Neural cell (in vitro differentiated cells): ENCODE measurements around the gene CAPN13.

Experiments used
- CTCF ChIP-seq: fragments of 450-650 bp; IDR thresholded peaks from 2 replicates; pipeline ENCODE4 v1.5.1; 2014; ENCODE audit warnings: antibody characterized with exemption, mild to moderate bottlenecking, moderate library complexity; ENCODE audit not compliant: poor library complexity, severe bottlenecking
- EP300 ChIP-seq: fragments of 450-650 bp; conservative IDR thresholded peaks from 2 replicates; pipeline ENCODE4 v1.6.1; 2014; ENCODE audit warnings: antibody characterized with exemption, mild to moderate bottlenecking, moderate library complexity; ENCODE audit not compliant: poor library complexity, severe bottlenecking
- MXI1 ChIP-seq: fragments of 450-650 bp; conservative IDR thresholded peaks from 2 replicates; pipeline ENCODE4 v1.6.1; 2014; ENCODE audit warnings: antibody characterized with exemption, mild to moderate bottlenecking; ENCODE audit not compliant: poor library complexity, severe bottlenecking
- POLR2AphosphoS5 ChIP-seq: IDR thresholded peaks from 2 replicates; pipeline ENCODE4 v1.6.1; 2012
- TF ChIP-seq, protein P1 (sequence below): IDR thresholded peaks from 2 replicates; pipeline ENCODE4 v1.6.1; 2012; ENCODE audit warnings: borderline replicate concordance

GRCh38 chr2:30675758-30676157, 131.5 kb downstream of the CAPN13 start:
- no peak for TF ChIP-seq CTCF
- TF ChIP-seq EP300 = no peak
- TF ChIP-seq POLR2AphosphoS5 = no peak
- TF ChIP-seq, protein P1, sequence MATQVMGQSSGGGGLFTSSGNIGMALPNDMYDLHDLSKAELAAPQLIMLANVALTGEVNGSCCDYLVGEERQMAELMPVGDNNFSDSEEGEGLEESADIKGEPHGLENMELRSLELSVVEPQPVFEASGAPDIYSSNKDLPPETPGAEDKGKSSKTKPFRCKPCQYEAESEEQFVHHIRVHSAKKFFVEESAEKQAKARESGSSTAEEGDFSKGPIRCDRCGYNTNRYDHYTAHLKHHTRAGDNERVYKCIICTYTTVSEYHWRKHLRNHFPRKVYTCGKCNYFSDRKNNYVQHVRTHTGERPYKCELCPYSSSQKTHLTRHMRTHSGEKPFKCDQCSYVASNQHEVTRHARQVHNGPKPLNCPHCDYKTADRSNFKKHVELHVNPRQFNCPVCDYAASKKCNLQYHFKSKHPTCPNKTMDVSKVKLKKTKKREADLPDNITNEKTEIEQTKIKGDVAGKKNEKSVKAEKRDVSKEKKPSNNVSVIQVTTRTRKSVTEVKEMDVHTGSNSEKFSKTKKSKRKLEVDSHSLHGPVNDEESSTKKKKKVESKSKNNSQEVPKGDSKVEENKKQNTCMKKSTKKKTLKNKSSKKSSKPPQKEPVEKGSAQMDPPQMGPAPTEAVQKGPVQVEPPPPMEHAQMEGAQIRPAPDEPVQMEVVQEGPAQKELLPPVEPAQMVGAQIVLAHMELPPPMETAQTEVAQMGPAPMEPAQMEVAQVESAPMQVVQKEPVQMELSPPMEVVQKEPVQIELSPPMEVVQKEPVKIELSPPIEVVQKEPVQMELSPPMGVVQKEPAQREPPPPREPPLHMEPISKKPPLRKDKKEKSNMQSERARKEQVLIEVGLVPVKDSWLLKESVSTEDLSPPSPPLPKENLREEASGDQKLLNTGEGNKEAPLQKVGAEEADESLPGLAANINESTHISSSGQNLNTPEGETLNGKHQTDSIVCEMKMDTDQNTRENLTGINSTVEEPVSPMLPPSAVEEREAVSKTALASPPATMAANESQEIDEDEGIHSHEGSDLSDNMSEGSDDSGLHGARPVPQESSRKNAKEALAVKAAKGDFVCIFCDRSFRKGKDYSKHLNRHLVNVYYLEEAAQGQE = no peak
- TF ChIP-seq MXI1 = no peak
